DMS 273 (cell line): ENCODE results near the gene PRKACA.

Experiments
- DNase-seq: peaks from one replicate; lab custom pipeline; 2025; ENCODE audit not compliant: unreplicated experiment; lab: John Stamatoyannopoulos, UW

Gene PRKACA

GRCh38 chr19:14073261-14073924 lies 44.2 kb downstream of the PRKACA start:
- peak; percentile 95 for DNase-seq

DNA sequence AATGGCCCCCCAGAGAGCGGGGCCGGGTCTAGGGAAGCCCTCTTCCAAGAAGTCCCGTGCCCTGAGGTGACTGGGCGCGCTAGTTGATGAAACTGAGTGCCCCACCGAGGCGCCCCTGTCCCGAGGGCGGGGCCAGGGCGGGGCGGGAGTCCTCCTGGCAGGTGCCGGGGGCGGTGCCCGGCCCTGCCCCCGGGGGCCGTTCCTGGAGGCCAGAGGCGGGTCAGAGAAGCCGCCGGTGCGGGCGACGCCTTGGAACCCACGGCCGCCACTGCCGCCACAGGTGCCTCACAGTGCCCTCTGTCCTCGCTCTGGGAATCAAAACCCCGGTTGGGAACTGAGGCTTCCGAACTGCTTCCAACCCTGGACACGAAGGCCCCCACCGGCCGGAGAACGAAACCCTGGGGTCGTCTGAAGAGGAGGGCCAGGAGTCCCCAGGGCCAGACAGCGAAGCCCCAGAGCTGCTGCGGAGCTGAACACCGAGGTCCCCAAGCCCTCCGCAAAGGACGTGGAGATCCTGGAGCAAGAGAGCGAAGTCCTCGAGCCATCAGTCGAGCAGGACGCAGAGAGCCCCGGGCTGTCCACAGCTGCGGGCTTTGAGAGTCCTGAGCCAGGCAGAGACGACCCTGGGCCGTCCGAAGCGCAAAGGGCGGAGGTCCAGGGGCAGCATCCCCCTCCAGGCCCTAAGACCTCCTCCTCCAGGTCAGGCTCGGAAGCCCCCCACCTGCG lies 44.9 kb downstream of the PRKACA start, which contains the start of gene MISP3:
TSS of gene MISP3 (plus strand) at position 252 of the 726 bp plus-strand sequence. CDS start 524 bp downstream, outside the sequence.
- peak; percentile 69 for DNase-seq

- no peak for DNase-seq
Observed at GRCh38 chr19:14070268-14071050, 47.1 kb downstream of the PRKACA start.

- no peak for DNase-seq
Observed at GRCh38 chr19:14066134-14066533, 51.4 kb downstream of the PRKACA start.

GRCh38 chr19:14063105-14063504 lies 54.5 kb downstream of the PRKACA start:
- no peak for DNase-seq

DNA sequence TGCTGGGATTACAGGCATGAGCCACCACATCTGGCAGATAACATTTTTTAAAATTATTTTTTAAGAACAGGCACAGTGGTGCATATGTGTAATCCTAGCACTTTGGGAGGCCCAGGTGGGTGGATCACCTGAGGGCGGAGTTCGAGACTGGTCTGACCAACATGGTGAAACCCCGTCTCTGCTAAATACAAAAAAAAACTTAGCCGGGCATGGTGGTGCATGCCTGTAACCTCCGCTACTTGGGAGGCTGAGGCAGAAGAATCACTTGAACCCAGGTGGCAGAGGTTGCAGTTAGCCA lies 55.1 kb downstream of the PRKACA start:
- no peak for DNase-seq

DNA sequence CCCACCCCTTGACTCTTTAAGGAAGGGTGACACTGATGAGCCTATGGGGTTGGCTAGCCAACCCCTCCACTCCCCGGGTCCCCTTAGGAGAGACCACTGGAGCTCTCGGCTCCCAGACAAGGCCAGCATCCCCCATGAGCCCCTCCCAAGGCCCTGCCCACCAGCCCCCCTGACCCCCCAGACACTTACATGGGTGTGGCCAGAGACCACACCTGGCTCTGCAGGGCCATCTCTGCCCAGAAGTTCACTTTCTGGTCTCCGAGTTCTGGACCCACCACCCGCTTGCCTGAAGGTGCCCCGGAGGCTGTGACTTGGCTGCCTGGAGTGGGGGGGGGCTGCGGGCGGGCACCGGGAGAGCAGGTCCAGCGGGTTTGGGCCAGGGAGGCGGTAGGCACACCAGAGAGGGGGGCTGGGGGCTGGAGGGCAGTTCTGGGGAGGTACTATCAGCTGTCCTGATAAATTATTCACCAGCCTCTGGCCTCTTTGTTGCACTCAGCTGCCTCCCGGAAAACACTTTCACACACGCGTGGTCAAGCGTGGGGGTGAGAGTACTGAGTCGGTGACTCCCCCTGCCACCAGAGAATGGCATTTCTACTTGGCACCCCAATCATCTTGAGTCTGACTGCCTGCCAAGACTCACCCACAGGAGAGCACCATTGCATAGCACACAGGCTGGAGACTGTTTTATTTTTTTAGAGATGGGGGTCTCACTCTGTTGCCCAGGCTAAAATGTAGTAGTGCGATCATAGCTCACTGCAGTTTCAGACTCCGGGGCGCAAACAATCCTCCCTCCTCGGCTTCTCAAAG lies 55.6 kb downstream of the PRKACA start, which contains the start of gene PALM3:
TSS of gene PALM3 (minus strand) at position 326 of the 807 bp plus-strand sequence. CDS start at position 230, 96 bp downstream.
- no peak for DNase-seq

GRCh38 chr19:14061081-14061749 lies 56.3 kb downstream of the PRKACA start:
- peak; percentile 22 for DNase-seq

GRCh38 chr19:14059652-14060155 lies 57.9 kb downstream of the PRKACA start:
- peak; percentile 39 for DNase-seq

GRCh38 chr19:14059093-14059480 lies 58.5 kb downstream of the PRKACA start:
- DNase-seq = no peak

DNA sequence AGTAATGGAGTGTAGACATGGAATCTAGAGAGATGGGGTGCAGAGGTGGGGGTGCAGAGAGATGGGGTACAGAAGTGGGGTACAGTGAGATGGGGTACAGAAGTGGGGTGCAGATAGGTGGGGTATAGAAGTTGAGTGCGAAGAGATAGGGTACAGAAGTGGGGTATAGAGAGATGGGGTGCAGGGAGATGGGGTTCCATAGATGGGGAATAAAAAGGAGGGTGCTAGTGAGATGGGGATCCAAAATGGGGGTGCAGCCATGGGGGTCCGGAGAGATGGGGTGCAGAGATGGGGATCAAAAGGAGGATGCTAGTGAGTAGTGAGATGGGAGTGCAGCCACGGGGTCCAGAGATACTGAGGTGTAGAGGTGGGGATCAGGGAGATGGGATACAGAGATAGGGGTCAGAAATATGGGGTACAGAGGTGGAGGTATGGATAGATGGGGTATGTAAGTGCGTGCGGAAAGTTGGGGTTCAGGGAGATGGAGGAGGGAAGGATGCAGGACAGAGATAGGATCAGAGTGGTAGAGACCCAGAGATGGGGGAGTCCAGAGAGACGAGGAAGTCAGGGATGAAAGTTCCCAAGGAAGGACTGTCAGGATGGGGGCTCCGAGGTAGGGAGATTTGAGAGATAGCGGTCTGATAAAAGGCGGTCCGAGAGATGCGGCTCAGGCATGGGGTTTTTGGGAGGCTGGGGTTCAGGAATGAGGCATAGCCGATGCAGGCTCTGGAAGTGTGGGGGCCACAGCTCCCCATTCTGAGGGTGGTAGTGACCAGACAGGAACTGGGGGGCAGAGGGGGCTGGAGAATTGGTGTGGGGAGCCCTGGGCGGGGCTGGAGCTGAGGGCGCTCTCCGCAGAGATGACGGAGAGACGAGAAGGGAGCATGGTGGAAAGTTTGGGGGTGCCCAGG lies 59.1 kb downstream of the PRKACA start:
- no peak for DNase-seq

GRCh38 chr19:14056741-14057356 lies 60.7 kb downstream of the PRKACA start:
- peak; percentile 34 for DNase-seq

DNA sequence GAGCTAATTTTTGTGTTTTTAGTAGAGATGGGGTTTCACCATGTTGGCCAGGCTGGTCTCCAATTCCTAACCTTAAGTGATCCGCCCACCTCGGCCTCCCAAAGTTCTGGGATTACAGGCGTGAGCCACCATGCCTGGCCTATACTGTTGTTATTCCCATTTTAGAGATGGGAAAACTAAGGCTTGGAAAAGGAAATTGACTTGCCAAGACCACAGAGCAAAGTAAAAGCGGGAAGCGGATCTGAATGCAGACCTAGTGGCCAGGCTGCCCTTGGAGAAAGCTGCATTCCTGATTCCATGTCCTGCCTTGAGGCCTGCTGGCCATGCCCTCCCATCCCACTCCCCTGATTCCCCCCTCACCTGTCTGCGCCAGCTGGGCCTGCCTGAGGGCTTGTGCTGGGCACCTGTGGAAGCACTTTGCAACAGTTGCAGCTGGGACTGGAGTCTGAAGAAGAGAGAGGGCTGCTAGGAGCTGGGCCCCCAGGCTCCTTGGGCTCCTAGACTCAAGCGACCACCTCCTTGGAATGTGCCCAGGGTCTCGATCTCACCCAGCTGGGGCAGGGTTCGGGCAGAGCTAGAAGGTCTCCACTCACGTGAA lies 61.4 kb downstream of the PRKACA start:
- DNase-seq = no peak

DNA sequence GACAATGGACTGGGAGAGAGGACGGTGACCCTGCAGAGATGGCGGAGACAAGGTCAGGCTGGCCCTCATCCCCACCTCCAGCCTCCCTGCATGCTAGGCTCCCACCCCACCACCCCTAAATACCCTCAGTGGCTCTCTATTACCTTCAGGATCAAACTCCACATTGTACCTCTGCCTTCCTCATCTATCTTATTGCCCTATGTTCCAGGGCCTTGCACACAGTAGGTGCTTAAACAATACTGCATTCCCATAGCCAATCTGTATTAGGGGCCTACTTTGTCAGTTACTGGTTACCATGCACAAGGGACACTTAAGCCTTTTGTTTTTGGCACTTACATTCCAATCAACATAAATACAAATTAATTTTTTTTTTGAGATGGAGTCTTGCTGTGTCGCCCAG lies 62.2 kb downstream of the PRKACA start:
- DNase-seq = no peak

DNA sequence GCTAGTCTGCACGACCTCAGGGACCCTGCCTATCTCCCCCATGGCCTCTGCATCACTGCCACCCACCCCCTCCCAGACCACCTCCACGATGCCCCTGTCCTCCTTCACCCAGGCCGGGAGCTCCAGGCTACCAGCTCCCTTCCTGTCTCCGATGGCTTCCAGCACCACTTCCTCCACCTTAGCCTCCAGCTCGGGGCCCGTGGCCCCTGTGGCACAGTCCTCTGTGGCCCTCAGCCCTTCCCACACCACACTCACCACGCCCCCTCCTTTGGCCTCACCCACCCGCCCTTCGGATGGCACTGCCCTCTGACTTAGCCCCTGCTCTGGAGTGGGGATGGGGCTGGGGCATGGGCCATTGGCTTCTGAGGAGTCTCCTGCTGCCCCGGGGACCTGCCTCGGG lies 62.8 kb downstream of the PRKACA start:
- no peak for DNase-seq

GRCh38 chr19:14054099-14054498 lies 63.5 kb downstream of the PRKACA start:
- no peak for DNase-seq

GRCh38 chr19:14053500-14053899 lies 64.1 kb downstream of the PRKACA start:
- DNase-seq = no peak

DNA sequence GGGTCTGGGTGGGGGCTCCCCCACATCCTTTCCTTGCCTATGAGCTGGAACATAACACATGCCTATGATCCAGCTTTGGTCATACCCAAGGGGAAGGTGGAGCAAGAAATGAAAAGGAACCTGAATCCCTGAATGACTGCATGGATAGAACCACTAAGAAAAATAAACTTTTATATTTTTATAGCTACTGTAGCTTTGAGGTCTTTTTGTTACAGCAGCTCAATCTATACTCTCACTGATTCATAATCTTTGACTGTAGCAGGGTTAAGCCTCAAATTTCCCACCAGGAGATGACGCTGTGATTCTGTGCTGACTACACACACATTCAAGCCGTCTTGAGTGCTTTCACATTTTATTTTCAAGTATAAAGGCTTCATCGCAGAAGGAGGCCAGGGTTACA lies 64.5 kb downstream of the PRKACA start:
- no peak for DNase-seq
